Neuronal stem cell (in vitro differentiated cells): ENCODE measurements around the gene UROS.

ENCODE experiments used
- DNase-seq: peaks from one replicate; pipeline ENCODE4 v3.0.0-alpha.2; 2013; ENCODE audit warnings: low spot score
- H2AFZ ChIP-seq: one replicate; pipeline ENCODE4 v1.6.1; 2013; ENCODE audit warnings: mild to moderate bottlenecking, low read length, inconsistent platforms
- H2AK5ac ChIP-seq: 2 replicates; pipeline ENCODE4 v1.6.1; 2013; ENCODE audit warnings: low read depth, mild to moderate bottlenecking, inconsistent platforms, low read length, moderate library complexity, mixed read lengths
- H2BK120ac ChIP-seq: 2 replicates; pipeline ENCODE4 v1.6.1; 2013; ENCODE audit warnings: low read depth, mild to moderate bottlenecking, inconsistent platforms, low read length, moderate library complexity, mixed read lengths
- H2BK12ac ChIP-seq: one replicate; pipeline ENCODE4 v1.6.1; 2013; ENCODE audit warnings: low read length, inconsistent platforms
- H2BK15ac ChIP-seq: 2 replicates; pipeline ENCODE4 v1.6.1; 2013; ENCODE audit warnings: mild to moderate bottlenecking, low read length, inconsistent platforms, mixed read lengths
- H2BK5ac ChIP-seq: one replicate; pipeline ENCODE4 v1.6.1; 2013; ENCODE audit warnings: inconsistent platforms, mild to moderate bottlenecking, low read length, moderate library complexity
- H3K14ac ChIP-seq: one replicate; pipeline ENCODE4 v1.6.1; 2013; ENCODE audit warnings: low read length, inconsistent platforms
- H3K18ac ChIP-seq: 2 replicates; pipeline ENCODE4 v1.6.1; 2013; ENCODE audit warnings: low read length, inconsistent platforms
- H3K23ac ChIP-seq: 2 replicates; pipeline ENCODE4 v1.6.1; 2013; ENCODE audit warnings: low read depth, mild to moderate bottlenecking, mixed read lengths, low read length, inconsistent platforms; ENCODE audit not compliant: poor library complexity
- H3K27ac ChIP-seq: replicated peaks from 3 replicates; pipeline ENCODE4 v1.5.1; 2013; ENCODE audit warnings: low read length, inconsistent platforms
- H3K27me3 ChIP-seq, 3 experiments: 2 replicates each; pipeline ENCODE4 v1.6.1; 2013; ENCODE audit warnings: low read length in 3 of 3, mild to moderate bottlenecking in 2 of 3, inconsistent platforms in 1 of 3, low read depth in 1 of 3, mixed read lengths in 1 of 3, moderate library complexity in 1 of 3; ENCODE audit not compliant: control insufficient read depth in 3 of 3, insufficient read depth in 3 of 3
- H3K36me3 ChIP-seq, 2 donors: replicated peaks in 1 of 2; 2 replicates each; pipeline ENCODE4 v1.6.1; 2013; ENCODE audit warnings: low read length in 2 of 2; ENCODE audit not compliant: control insufficient read depth in 2 of 2, insufficient read depth in 2 of 2
- H3K4ac ChIP-seq: 2 replicates; pipeline ENCODE4 v1.6.1; 2013; ENCODE audit warnings: inconsistent platforms, mild to moderate bottlenecking, low read length, moderate library complexity
- H3K4me1 ChIP-seq, 2 donors: 1 replicate in 1 of 2; 2 replicates in 1 of 2; pipeline ENCODE4 v1.6.1; 2013; ENCODE audit warnings: low read length in 2 of 2, low read depth in 1 of 2; ENCODE audit not compliant: control insufficient read depth in 2 of 2, insufficient read depth in 1 of 2
- H3K4me2 ChIP-seq: one replicate; pipeline ENCODE4 v1.6.1; 2013; ENCODE audit warnings: mild to moderate bottlenecking, low read length, inconsistent platforms; ENCODE audit not compliant: insufficient read depth, poor library complexity, severe bottlenecking
- H3K4me3 ChIP-seq, 2 donors: 2 replicates each; pipeline ENCODE4 v1.5.1; 2013; ENCODE audit warnings: low read length in 2 of 2, mild to moderate bottlenecking in 2 of 2, inconsistent platforms in 1 of 2, moderate library complexity in 1 of 2
- H3K79me1 ChIP-seq: one replicate; pipeline ENCODE4 v1.6.1; 2013; ENCODE audit warnings: low read depth, mild to moderate bottlenecking, inconsistent platforms, low read length, moderate library complexity
- H3K9ac ChIP-seq: one replicate; pipeline ENCODE4 v1.6.1; 2013; ENCODE audit warnings: mild to moderate bottlenecking, low read depth, low read length, inconsistent platforms; ENCODE audit not compliant: poor library complexity
- H3K9me3 ChIP-seq, 2 donors: replicated peaks in 1 of 2; 2 replicates each; pipeline versions ENCODE3 to v1.6.1; 2013; ENCODE audit warnings: low read length in 2 of 2, mild to moderate bottlenecking in 2 of 2, inconsistent platforms in 1 of 2, low read depth in 1 of 2, mixed read lengths in 1 of 2, moderate library complexity in 1 of 2; ENCODE audit not compliant: control insufficient read depth in 2 of 2, insufficient read depth in 1 of 2
- H4K8ac ChIP-seq: one replicate; pipeline ENCODE4 v1.6.1; 2013; ENCODE audit warnings: low read depth, mild to moderate bottlenecking, inconsistent platforms, low read length, moderate library complexity
- H4K91ac ChIP-seq: one replicate; pipeline ENCODE4 v1.6.1; 2013; ENCODE audit warnings: low read length, low read depth, mild to moderate bottlenecking, inconsistent platforms; ENCODE audit not compliant: poor library complexity
- WGBS, 2 donors: extraction: QIAGEN DNeasy Blood & Tissue Kit; methylation state at CpG; one replicate each; pipeline ENCODE4 v1.1.7; 2013; ENCODE audit warnings: missing lambda C conversion rate in 2 of 2, mixed read lengths in 1 of 2; ENCODE audit not compliant: insufficient read length in 2 of 2, insufficient replicate concordance in 1 of 2; ENCODE audit errors: extremely low coverage in 2 of 2; 5-methylcytosine and 5-hydroxymethylcytosine counted together

UROS gene

DNA sequence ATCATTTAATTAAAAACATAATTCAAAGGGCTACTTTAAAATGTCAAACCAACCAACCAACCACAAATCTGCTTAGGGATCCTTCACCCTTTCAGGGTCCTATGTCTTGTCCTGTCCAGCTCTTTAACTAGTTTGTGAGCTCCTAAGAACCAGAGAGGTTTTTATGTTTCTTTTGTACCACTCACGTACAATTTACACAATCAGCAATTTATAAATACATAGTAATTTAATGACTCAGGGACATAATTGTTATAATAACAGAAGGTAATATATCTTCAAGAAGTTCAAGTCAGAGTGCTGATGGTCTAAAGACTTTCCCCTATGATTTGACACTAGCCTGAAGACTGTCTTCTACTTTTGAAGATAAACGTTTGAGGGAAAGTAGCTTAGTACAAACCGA, 42.1 kb upstream of the UROS start:
- peaks cover 18 to 55% of the 10 kb centered on the region in 2 donors for H3K36me3 ChIP-seq
- no peak overlapping the region for H4K8ac ChIP-seq
- no peak overlapping the region for H3K23ac ChIP-seq
- H3K27ac ChIP-seq: no peak overlapping the region
- no peak overlapping the region for H3K4ac ChIP-seq
- H3K4me1 ChIP-seq: no peaks in the 10 kb centered on the region
- no peak overlapping the region for H3K14ac ChIP-seq
- no peak overlapping the region for H3K4me2 ChIP-seq
- H2BK120ac ChIP-seq: no peak overlapping the region
- H2BK5ac ChIP-seq: no peak overlapping the region
- no peak overlapping the region for H3K4me3 ChIP-seq
- no peaks in the 10 kb centered on the region for H3K79me1 ChIP-seq
- no peaks in the 10 kb centered on the region for H3K27me3 ChIP-seq
- H2BK12ac ChIP-seq: no peak overlapping the region
- no peak for DNase-seq
- H3K18ac ChIP-seq: no peak overlapping the region
- H3K9ac ChIP-seq: no peak overlapping the region
- no peak overlapping the region for H4K91ac ChIP-seq
- H2BK15ac ChIP-seq: no peak overlapping the region
- H2AFZ ChIP-seq: no peak overlapping the region
- WGBS, 2 donors: no CpG with 5 or more reads among the region's 3 CpGs
- no peak overlapping the region for H2AK5ac ChIP-seq
- H3K9me3 ChIP-seq: peaks cover 0 to 3% of the 10 kb centered on the region in 2 donors

DNA sequence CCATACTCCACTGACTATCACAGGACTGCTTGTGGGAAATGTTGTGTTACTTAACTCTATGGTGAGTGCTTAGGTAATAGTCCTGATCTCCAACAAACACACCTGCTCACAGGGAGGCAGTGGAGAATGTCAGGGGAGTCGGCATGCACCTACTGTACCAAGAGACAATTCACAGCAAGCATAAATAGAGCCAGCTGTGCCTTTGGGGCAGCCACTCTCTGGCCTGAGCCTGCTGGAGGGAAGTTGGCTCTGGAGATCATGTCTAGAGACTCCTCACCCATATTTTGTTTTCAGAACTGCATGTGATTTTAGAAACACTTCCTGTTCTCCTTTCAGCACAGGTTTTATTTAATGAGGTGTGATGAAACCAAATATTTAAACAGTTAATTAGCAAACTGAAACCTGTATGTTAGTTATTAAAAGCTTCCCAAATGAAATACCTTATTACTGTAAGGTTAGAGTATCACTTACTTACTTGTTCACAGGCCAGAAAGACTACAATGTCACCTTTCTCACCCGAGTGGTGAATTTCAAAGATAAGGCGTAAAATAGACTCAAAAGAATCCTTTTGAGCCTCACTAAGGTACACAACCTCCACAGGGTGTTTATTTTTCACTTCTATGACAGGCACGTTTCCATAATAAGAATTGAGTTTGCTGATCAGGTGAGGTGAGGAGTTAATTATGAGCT, 36.2 kb upstream of the UROS start:
- Histone ChIP-seq H2AFZ (no peak overlapping the region), H3K4me3 (no peak overlapping the region), H2BK120ac (no peak overlapping the region), H3K9ac (no peak overlapping the region), H2AK5ac (no peak overlapping the region), H4K91ac (no peak overlapping the region), H2BK5ac (no peak overlapping the region), H2BK12ac (no peak overlapping the region), H4K8ac (no peak overlapping the region), H3K23ac (no peak overlapping the region), H3K27ac (no peak overlapping the region), H3K4me2 (no peak overlapping the region), H3K18ac (no peak overlapping the region), H3K79me1 (no peaks in the 10 kb centered on the region), H3K4me1 (no peaks in the 10 kb centered on the region), H3K14ac (no peak overlapping the region), H3K4ac (no peak overlapping the region), H2BK15ac (no peak overlapping the region), H3K36me3 (peaks cover 9 to 70% of the 10 kb centered on the region in 2 donors), H3K27me3 (no peaks in the 10 kb centered on the region), H3K9me3 (peaks cover 0 to 3% of the 10 kb centered on the region in 2 donors)
- no CpG with 5 or more reads among the region's 4 CpGs for WGBS, 2 donors
- no peak for DNase-seq

DNA sequence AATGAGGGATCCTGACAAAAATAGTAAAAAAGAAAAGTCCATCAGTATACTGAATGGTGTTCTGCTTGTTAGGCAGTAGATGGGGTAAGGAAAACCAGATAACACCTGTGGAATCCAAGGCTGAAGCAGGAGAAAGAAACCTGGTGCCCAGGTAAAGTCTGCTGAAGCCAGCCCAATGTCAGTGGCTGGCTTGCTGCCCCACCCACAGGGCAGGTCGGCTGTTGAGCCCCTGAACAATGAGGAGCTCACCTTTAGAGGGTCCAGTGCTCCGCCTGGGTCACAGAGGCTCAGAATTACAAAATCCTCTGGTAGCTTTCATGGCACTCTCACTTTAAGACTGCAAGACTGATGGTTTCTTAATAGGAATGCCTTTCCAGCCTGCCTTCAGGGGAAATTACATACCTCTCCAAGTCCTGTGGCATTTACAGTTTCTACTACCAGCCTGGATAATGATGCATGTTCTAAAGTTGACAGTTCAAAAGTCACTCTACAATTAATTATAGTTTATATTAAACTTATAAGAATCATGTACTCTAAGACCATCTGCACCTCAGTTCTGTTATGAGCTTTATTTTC, 34.2 kb upstream of the UROS start:
- H3K18ac ChIP-seq: no peak overlapping the region
- H2AK5ac ChIP-seq: no peak overlapping the region
- H3K4me1 ChIP-seq: no peaks in the 10 kb centered on the region
- DNase-seq: no peak
- no peak overlapping the region for H2AFZ ChIP-seq
- no peak overlapping the region for H3K14ac ChIP-seq
- H3K79me1 ChIP-seq: no peaks in the 10 kb centered on the region
- H4K91ac ChIP-seq: no peak overlapping the region
- no peak overlapping the region for H3K9ac ChIP-seq
- H2BK15ac ChIP-seq: no peak overlapping the region
- no peak overlapping the region for H4K8ac ChIP-seq
- H2BK12ac ChIP-seq: no peak overlapping the region
- no peak overlapping the region for H3K23ac ChIP-seq
- no peak overlapping the region for H3K27ac ChIP-seq
- no peak overlapping the region for H2BK120ac ChIP-seq
- no peak overlapping the region for H2BK5ac ChIP-seq
- peaks cover 0 to 1% of the 10 kb centered on the region in 2 donors for H3K9me3 ChIP-seq
- H3K27me3 ChIP-seq: no peaks in the 10 kb centered on the region
- no peak overlapping the region for H3K4me2 ChIP-seq
- peaks cover 7 to 72% of the 10 kb centered on the region in 2 donors for H3K36me3 ChIP-seq
- no CpG with 5 or more reads among the region's 2 CpGs for WGBS, 2 donors
- H3K4me3 ChIP-seq: no peak overlapping the region
- H3K4ac ChIP-seq: no peak overlapping the region

DNA sequence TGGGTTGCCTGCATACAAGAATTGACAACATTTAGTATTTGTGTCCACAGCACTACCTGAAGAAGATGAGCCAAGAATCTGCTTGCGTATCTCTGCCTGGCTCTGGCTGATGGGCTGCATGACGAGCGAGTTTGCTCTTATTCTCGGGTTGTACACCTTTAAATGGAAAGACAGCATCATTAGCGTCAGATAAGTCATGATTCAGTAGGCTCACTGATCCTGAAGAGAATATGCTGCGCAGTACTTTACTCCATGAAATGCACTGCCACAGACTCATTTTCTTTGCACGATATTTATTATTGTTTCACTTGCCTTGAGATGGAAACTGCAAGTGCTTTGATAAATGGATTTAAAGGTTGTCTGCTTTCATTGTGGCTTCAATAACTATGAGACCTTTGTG, 29.4 kb upstream of the UROS start:
- Histone ChIP-seq H3K9me3 (peaks cover 0 to 1% of the 10 kb centered on the region in 2 donors), H4K8ac (no peak overlapping the region), H3K4me3 (no peak overlapping the region), H2BK12ac (no peak overlapping the region), H2AFZ (no peak overlapping the region), H3K18ac (no peak overlapping the region), H3K36me3 (peaks cover 22 to 86% of the 10 kb centered on the region in 2 donors), H3K9ac (no peak overlapping the region), H3K27me3 (no peaks in the 10 kb centered on the region), H2BK15ac (no peak overlapping the region), H3K4me2 (no peak overlapping the region), H2BK120ac (no peak overlapping the region), H3K23ac (no peak overlapping the region), H2AK5ac (no peak overlapping the region), H3K79me1 (no peaks in the 10 kb centered on the region), H3K14ac (no peak overlapping the region), H3K4me1 (no peaks in the 10 kb centered on the region), H2BK5ac (no peak overlapping the region), H3K4ac (no peak overlapping the region), H4K91ac (no peak overlapping the region), H3K27ac (no peak overlapping the region)
- no CpG with 5 or more reads among the region's 7 CpGs for WGBS, 2 donors
- no peak for DNase-seq
